Stimulated activated effector memory CD8-positive, alpha-beta T cell treated with anti-CD3 and anti-CD28 coated beads, Interleukin-12 subunit alpha, Interleukin-12 subunit beta, amount 100 ng/mL, for 72 hours (primary cell): ENCODE results near the gene FAXC.
"Not testable (repeated sequence)": the region's sequence is repeated elsewhere in the genome, so short reads cannot be mapped to it uniquely, and the experiment has no call there.

ENCODE experiments used
- ATAC-seq: fragments of 150-1000 bp; cut with Tn5 transposase; 2 replicates; pipeline ENCODE4 v1.10.0; 2021
- DNase-seq, 2 donors: peaks; one replicate each; pipeline ENCODE4 v3.0.0; 2021 to 2022; ENCODE audit warnings: low spot score in 2 of 2
- H3K27ac Mint-ChIP-seq: one replicate; pipeline ENCODE4 v1.8.0; 2022; ENCODE audit warnings: mild to moderate bottlenecking, mixed read lengths
- H3K36me3 Mint-ChIP-seq: one replicate; pipeline ENCODE4 v1.8.0; 2022; ENCODE audit warnings: mild to moderate bottlenecking, mixed read lengths
- H3K4me1 Mint-ChIP-seq: one replicate; pipeline ENCODE4 v1.8.0; 2022; ENCODE audit warnings: mixed read lengths
- H3K4me3 Mint-ChIP-seq: one replicate; pipeline ENCODE4 v1.8.0; 2022; ENCODE audit warnings: mild to moderate bottlenecking, mixed read lengths
- H3K9me3 Mint-ChIP-seq: one replicate; pipeline ENCODE4 v1.8.0; 2022; ENCODE audit warnings: mixed read lengths

Gene FAXC

DNA sequence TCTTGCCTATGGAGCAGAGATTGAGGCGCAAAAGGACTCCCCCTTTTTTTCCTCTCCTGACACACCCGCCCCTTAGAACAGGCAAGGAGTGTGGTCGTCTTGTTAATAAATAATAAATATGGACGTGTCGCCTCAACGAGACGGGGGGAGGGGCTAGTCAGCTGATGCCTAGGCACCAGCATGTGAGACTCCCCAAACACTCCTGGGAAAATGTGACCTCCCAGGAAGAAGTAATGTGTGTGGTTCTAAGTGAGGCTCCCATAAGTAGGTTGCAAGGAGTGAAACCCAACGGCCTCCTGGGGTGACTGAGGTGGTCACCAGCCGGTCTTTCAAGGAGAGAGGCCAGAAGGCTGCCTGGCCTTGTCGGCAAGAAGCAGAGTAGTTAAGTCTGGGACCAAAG is 1.1 kb upstream of the FAXC start:
- no peaks in the 10 kb centered on the region for H3K4me1 Mint-ChIP-seq
- no peaks in the 10 kb centered on the region for H3K9me3 Mint-ChIP-seq
- no peak overlapping the region for H3K4me3 Mint-ChIP-seq
- no peaks in the 10 kb centered on the region for H3K36me3 Mint-ChIP-seq
- no peak overlapping the region for H3K27ac Mint-ChIP-seq
- no peak for DNase-seq
- no peak for ATAC-seq

DNA sequence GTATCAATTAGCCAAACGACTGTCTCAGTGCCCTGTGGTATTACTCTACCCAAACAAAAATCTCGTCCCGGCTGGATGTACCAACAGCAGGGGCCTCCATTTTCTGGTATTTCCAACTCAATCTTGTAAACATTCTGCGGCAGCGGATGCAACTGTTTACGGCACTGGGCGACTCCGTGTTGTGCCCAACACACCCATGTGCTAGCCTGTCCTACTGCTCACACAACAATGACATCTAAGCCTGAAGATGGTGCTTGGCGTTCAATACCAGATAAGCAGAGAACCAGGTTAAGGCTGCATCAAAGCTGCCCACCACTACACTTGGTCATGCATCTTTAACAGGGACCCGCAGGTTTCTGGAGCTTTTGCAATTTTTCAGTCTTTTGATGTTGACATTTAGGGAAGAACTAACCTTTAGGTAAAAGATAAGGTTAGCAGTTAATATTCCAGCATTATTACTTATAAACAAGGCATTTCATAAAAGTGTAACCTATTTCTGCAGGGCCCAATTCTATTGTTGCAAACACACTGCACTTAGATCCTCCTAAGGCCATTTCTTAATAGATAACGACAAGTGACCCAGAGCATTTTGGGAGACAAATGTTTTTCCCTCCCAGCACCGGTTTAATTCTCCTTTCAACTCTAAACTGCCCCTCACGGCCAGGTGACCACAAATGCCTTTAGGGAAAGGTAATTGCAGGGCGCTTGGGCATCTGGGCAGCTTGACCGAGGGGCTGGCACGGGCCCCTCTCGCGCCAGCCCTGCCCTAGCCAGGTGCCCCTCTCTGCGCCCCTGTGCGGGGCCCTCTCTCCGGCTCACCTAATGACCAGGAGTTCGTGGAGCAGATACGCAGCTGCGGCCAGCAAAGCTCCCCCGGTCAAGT is 945 bp downstream of the FAXC start:
- ATAC-seq, result no peak
- no peak for DNase-seq
- no peaks in the 10 kb centered on the region for H3K36me3 Mint-ChIP-seq
- H3K9me3 Mint-ChIP-seq, result no peaks in the 10 kb centered on the region
- H3K4me1 Mint-ChIP-seq, result peaks cover 7% of the 10 kb centered on the region
- no peak overlapping the region for H3K27ac Mint-ChIP-seq
- H3K4me3 Mint-ChIP-seq, result peak overlapping the region; percentile 19

DNA sequence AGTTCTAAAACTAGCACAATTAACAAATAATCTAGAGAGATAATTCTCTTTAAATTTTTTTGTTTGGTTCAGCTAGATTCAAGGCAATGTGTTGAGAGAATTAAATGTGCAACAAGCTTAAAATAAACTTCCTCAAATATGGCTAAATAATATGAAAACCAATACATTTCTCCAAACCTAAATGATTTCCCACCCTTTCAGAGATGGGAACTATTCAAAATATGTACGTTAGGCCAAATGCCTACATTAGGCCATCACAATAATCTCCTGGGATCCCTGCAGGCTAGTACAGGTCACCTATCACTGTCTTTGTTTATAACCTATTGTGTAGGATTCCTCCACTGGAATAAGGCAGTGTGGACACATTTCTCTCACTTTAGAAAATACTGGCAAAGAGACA is 1.7 kb downstream of the FAXC start:
- H3K36me3 Mint-ChIP-seq, result no peaks in the 10 kb centered on the region
- no peak overlapping the region for H3K27ac Mint-ChIP-seq
- ATAC-seq, result no peak

DNA sequence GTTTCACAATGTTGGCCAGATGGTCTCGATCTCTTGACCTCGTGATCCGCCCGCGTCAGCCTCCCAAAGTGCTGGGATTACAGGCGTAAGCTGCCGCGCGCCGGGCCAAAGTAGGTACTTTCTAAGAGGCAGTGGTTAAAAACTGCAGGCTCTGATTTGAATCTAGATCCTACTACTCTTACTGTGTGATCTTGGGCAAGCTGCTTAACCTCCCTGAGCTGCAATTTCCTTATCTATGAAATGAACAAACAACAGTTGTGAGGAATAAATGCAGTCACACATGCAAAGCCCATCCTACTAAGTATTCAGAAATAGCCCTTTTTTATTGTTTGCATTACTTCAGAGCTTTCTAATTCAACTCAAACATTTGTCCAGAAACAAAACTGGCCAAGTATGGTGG is 2.9 kb downstream of the FAXC start:
- ATAC-seq (no peak), DNase-seq (no peak)
- H3K27ac Mint-ChIP-seq, result no peak overlapping the region

More for the DNA sequence above, 1.7 kb downstream of the FAXC start:
- no peak for DNase-seq
- H3K4me3 Mint-ChIP-seq, result no peak overlapping the region
- no peaks in the 10 kb centered on the region for H3K9me3 Mint-ChIP-seq
- H3K4me1 Mint-ChIP-seq, result peaks cover 7% of the 10 kb centered on the region

DNA sequence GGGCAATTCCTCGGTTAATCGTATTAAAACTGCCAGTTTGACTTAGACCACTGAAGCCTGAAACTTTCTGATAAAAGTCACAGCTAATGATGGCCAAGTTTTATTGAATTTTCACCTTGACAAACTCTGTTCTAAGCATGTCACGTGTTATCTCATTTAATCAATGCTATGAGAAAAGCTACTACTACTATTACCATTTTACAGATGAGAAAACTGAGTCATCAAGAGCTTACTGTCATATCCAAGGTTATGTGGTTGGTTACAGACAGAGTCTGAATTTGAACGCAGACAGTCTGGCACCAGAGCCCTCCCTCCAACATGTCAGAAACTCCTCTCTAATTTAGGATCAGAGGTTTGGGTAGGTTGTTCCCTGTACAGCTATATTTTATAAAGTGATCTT is 4.3 kb downstream of the FAXC start:
- peak; percentile 68 for ATAC-seq
- Mint-ChIP-seq H3K36me3 (no peaks in the 10 kb centered on the region), H3K4me3 (no peak overlapping the region), H3K27ac (no peak overlapping the region), H3K9me3 (no peaks in the 10 kb centered on the region), H3K4me1 (peaks cover 7% of the 10 kb centered on the region)
- no peak for DNase-seq

More for the DNA sequence above, 2.9 kb downstream of the FAXC start:
- H3K4me1 Mint-ChIP-seq, result peaks cover 7% of the 10 kb centered on the region
- no peak overlapping the region for H3K4me3 Mint-ChIP-seq
- no peaks in the 10 kb centered on the region for H3K36me3 Mint-ChIP-seq
- H3K9me3 Mint-ChIP-seq, result no peaks in the 10 kb centered on the region

DNA sequence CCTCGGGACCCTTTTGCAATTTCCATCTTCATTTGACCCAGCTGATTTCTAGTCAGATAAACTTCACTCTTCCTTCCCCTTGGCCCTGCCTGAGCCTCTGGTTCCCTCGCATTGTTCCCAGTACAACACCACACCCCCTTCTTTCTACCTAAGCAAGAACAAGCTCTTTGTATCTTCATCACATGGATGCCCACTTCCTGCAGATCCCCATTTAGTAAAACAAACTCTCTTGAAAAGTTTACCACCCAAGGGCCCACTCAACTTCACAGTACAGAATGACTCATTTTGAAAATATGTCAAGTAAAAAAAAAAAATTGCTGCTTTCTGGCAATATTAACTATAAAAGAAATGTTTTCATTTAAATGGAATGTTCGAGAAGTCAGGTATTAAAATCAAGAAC is 5.2 kb downstream of the FAXC start:
- ATAC-seq (peak; percentile 43), DNase-seq (no peak)
- H3K4me1 Mint-ChIP-seq, result peaks cover 7% of the 10 kb centered on the region
- H3K36me3 Mint-ChIP-seq, result no peaks in the 10 kb centered on the region
- no peak overlapping the region for H3K4me3 Mint-ChIP-seq
- H3K9me3 Mint-ChIP-seq, result no peaks in the 10 kb centered on the region
- H3K27ac Mint-ChIP-seq, result no peak overlapping the region

DNA sequence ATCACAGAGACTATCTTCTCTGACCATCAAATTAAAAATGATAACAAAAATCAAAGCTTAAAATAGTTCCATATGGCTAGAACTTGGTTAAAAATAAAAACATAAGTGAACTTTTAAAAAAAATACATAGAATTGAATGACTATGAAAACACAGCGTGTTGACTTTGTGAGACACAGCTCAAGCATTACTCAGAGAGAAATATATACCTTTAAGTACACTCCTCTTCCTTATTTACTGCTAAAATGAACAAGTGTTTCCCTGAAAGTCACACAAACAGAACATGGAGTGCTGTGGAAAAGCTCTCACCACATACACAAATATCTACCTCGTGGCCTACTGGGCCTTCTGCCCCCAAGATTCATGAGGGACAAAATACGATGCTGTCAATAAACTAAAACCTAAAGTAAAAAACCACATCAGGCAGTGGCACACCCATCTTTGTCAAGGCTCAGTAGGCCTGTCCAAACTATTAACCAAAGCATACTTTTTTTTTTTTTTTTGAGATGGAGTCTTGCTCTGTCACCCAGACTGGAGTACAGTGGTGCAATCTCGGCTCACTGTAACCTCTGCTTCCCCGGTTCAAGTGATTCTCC is 7.5 kb downstream of the FAXC start:
- Mint-ChIP-seq H3K36me3 (no peaks in the 10 kb centered on the region), H3K4me1 (peaks cover 7% of the 10 kb centered on the region), H3K27ac (no peak overlapping the region), H3K9me3 (no peaks in the 10 kb centered on the region), H3K4me3 (no peak overlapping the region)
- DNase-seq, result no peak
- ATAC-seq, result no peak

DNA sequence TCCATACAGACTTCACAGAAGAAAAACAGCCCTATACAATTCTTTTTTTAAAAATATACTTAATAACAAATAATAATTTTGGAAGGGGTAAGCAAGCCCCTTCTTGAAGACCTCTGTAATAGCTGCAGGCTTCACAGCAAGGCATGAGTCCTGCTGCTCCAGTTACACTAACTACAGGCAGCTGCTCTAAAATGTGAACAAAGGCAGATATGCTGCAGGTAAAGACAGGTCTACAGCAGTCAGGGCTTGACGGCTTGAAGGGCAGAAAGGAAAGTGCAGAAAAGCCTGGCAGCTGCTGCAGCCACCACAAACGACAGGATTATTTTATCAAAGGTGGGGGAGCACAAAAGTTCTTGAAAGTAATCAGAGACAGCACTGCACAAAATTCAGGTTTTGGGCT is 11.3 kb downstream of the FAXC start:
- H3K9me3 Mint-ChIP-seq, result no peaks in the 10 kb centered on the region
- DNase-seq (no peak), ATAC-seq (no peak)
- H3K36me3 Mint-ChIP-seq, result no peaks in the 10 kb centered on the region
- H3K4me1 Mint-ChIP-seq, result no peaks in the 10 kb centered on the region
- no peak overlapping the region for H3K27ac Mint-ChIP-seq
- no peak overlapping the region for H3K4me3 Mint-ChIP-seq

DNA sequence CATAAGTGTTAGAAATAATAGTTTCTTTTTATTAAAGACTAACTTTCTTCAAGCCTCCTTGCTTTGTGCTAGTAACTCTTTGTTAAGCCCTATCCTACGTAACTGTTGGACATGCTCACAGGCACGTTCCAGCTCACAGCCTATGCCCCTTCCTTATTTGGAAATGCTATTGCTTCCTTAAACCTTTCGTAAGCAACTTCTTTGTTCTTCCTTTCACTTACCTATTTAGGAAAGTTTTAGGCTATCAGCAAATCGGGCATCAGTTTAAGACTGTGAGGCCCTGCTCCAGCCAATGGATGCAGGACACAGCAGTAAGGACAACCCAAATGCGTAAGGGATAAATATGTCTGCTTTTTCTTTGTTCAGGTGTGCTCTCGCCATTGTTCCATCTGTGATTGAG is 14.2 kb downstream of the FAXC start:
- not testable (repeated sequence) for DNase-seq, H3K4me1 Mint-ChIP-seq, H3K9me3 Mint-ChIP-seq, H3K4me3 Mint-ChIP-seq, H3K27ac Mint-ChIP-seq, ATAC-seq, H3K36me3 Mint-ChIP-seq

DNA sequence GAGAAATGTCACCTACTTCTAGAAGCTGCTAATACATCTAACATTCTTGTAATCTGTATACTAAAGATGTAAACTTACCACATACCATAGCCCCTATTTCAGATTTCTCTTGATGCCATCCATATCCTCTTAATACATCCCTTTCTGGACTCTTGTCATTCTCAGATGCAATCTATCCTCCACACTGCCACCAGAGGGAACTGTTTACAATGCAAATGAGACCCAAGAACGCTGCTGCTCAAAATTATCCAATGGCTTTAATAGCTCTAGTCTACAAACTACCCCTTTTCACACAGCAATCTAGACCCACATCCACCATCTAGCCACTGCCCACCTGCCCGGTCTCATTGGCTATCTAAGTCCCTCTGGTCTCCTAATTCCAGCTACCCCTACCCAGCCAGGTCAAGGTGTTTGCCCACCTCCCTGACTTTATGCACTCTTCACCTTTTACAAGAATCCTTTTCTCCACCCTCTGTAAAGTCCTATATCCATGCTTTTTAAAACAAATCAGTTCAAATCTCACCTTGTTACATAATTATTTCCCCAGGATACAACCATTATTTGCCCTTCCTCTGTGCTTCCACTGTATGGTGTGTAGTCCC is 14.8 kb downstream of the FAXC start:
- no peaks in the 10 kb centered on the region for H3K36me3 Mint-ChIP-seq
- ATAC-seq, result peak; percentile 50

DNA sequence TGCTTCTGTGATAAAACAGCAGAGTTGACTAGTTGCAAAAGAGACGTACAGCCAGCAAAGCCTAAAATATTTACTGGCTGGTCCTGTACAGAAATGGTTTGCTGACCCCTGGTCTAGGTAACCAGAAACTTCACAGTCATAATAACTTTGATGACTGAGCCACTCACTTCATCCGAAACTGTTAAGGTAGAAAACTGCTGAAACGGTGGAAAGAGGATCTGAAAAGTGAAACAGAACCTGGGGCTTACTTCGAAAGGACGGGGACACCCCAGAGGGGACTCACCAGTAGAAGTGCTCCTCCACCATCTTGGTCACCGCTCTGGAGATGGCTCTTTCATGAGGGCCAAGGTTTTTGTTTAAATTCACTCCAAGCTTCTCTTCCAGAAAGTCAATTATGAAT is 16.4 kb downstream of the FAXC start:
- no peak overlapping the region for H3K4me3 Mint-ChIP-seq
- no peaks in the 10 kb centered on the region for H3K4me1 Mint-ChIP-seq
- DNase-seq (no peak), ATAC-seq (no peak)
- no peak overlapping the region for H3K27ac Mint-ChIP-seq
- H3K36me3 Mint-ChIP-seq, result no peaks in the 10 kb centered on the region
- H3K9me3 Mint-ChIP-seq, result no peaks in the 10 kb centered on the region

More for the DNA sequence above, 14.8 kb downstream of the FAXC start:
- H3K4me3 Mint-ChIP-seq, result no peak overlapping the region
- H3K9me3 Mint-ChIP-seq, result no peaks in the 10 kb centered on the region
- DNase-seq, result no peak
- H3K27ac Mint-ChIP-seq, result no peak overlapping the region
- no peaks in the 10 kb centered on the region for H3K4me1 Mint-ChIP-seq

DNA sequence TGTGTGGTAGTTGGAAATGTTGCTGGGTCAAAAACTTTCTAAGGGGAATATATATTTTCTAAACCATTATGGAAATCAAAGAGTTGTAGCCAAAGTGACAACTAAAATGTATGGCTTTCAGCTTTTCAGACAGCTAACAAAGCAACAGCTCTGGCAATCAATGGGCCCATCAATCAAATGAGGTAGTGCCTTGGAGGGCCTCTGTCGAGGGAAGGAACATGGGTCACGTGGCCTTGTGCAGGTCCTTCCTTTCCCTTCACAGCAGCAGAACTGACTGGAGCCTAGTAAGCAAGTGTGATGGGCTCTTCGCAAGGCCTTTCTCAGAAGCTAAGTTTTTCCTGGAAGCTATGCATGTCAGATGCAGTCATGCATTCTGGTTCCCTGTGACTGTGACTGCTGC is 17.9 kb downstream of the FAXC start:
- no peaks in the 10 kb centered on the region for H3K4me1 Mint-ChIP-seq
- H3K4me3 Mint-ChIP-seq, result no peak overlapping the region
- H3K27ac Mint-ChIP-seq, result no peak overlapping the region
- H3K9me3 Mint-ChIP-seq, result no peaks in the 10 kb centered on the region
- no peaks in the 10 kb centered on the region for H3K36me3 Mint-ChIP-seq
- ATAC-seq (no peak), DNase-seq (no peak)

DNA sequence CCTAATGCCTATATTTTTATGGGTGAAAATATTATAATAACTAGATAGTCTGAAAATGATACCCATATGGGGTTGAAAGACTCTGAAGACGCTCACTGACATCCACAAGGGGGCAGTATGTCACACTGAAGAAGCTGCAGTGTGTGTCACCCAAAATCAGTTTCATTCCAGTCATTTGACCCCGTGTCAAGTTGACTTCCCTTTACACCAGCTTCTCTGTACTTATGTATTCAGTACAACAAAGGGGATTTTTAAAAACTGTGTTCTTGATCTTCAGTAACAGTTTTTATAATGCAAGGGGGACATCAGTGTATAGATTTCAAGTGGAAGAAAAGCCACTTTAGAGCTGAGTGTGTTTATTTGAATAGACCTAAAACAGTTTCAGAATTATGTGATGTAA is 19.3 kb downstream of the FAXC start:
- Mint-ChIP-seq H3K27ac (no peak overlapping the region), H3K36me3 (no peaks in the 10 kb centered on the region)

DNA sequence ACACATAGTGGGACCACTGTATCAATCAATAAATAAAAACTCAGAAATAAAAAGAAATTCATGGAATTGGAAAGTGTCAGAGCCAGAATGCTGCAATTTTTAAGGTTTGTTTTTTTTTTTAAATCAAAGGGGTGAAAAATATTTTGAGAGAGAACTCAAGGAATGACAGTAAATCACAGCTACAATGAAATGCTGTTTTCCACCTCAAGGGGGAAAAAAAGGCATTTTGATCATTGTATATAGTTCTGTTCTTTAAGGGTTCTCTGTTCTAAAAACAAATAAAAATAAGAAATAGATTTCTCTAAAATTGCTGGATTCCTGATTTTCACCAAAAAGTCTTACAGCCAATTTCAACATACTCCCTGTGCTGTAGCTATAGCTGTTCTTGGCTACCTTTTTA is 24.5 kb downstream of the FAXC start:
- Mint-ChIP-seq H3K4me3 (no peak overlapping the region), H3K9me3 (no peaks in the 10 kb centered on the region), H3K36me3 (no peaks in the 10 kb centered on the region), H3K4me1 (no peaks in the 10 kb centered on the region), H3K27ac (no peak overlapping the region)
- no peak for DNase-seq
- no peak for ATAC-seq

More for the DNA sequence above, 19.3 kb downstream of the FAXC start:
- no peaks in the 10 kb centered on the region for H3K9me3 Mint-ChIP-seq
- no peaks in the 10 kb centered on the region for H3K4me1 Mint-ChIP-seq
- no peak overlapping the region for H3K4me3 Mint-ChIP-seq
- DNase-seq (peak; percentile 38 to 77), ATAC-seq (peak; percentile 91)

DNA sequence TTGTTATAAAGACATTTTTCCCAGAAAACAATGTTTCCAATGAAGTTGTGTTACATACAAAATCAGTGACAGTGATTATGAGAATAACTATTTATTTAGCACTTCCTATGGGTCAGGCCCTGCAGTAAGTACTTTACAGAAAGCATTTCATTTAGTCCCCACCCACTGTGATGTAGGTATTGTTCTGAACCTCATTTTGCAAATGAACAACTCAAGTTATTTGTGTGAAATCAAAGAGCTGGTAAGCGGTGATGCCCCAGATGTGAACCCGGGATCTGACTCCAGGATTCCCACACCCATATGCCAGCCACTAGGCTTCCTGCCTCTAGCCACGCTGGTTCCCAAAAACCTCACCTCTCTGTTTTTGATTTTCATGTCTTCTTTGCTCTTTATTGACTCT is 30.9 kb downstream of the FAXC start:
- H3K4me3 Mint-ChIP-seq, result no peak overlapping the region
- H3K36me3 Mint-ChIP-seq, result no peaks in the 10 kb centered on the region
- H3K9me3 Mint-ChIP-seq, result no peaks in the 10 kb centered on the region
- no peaks in the 10 kb centered on the region for H3K4me1 Mint-ChIP-seq
- H3K27ac Mint-ChIP-seq, result no peak overlapping the region
- DNase-seq (no peak), ATAC-seq (no peak)

DNA sequence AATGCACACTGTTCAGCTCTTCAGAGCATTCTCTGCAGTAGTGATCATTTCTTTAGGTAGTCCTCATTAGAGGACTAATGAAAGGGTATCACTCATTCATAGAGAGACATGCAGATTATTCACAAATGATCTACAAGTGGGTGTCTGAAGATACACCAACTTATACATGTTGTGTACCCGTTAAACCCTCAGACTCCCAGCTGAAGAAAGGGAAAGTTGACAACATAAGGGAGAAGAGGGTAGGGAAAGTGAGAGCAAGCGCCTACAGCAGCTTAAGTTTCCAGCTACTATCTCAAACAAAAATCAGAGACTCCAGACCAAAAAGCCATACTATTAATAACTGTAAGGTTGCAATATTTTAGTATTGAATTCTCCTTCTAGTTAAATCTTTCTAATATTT is 37.1 kb downstream of the FAXC start:
- no peaks in the 10 kb centered on the region for H3K9me3 Mint-ChIP-seq
- no peak overlapping the region for H3K4me3 Mint-ChIP-seq
- no peaks in the 10 kb centered on the region for H3K4me1 Mint-ChIP-seq
- no peak overlapping the region for H3K27ac Mint-ChIP-seq
- ATAC-seq (no peak), DNase-seq (no peak)
- no peaks in the 10 kb centered on the region for H3K36me3 Mint-ChIP-seq
